ENCODE measurements around the gene TMEM117.

- TF ChIP-seq FOXK2 (IDR thresholded peaks at IDR 0.05) = no peak
- no peak for TF ChIP-seq CEBPZ (IDR thresholded peaks at IDR 0.05; ENCODE audit: low read depth, low read length)
Measured at GRCh38 chr12:44367136-44367535, 531.3 kb downstream of the TMEM117 start.
